SK-N-SH treated with all-trans-retinoic acid at 6 μM for 48 hours (cell line): Measurements from ENCODE around the gene CLSTN2.

Source experiments
- ARNTL ChIP-seq: fragments of 450-650 bp; formaldehyde crosslinking; IDR thresholded peaks from 2 replicates; pipeline ENCODE4 v1.5.0; 2020; ENCODE audit warnings: low read depth, mild to moderate bottlenecking, moderate library complexity, borderline replicate concordance
- CSDC2 ChIP-seq: fragments of 250-450 bp; sonication (Bioruptor Pico); IDR thresholded peaks from 2 replicates; pipeline ENCODE4 v1.5.0; 2020; ENCODE audit warnings: mild to moderate bottlenecking, moderate library complexity
- CSRNP3 ChIP-seq: fragments of 250-450 bp; sonication (Bioruptor Pico); IDR thresholded peaks from 2 replicates; pipeline ENCODE4 v1.5.1; 2021; ENCODE audit warnings: mild to moderate bottlenecking, moderate library complexity
- ISL1 ChIP-seq: fragments of 250-450 bp; sonication (Bioruptor Pico); IDR thresholded peaks from 2 replicates; pipeline ENCODE4 v2.1.2; 2022; ENCODE audit warnings: mild to moderate bottlenecking, moderate library complexity
- PATZ1 ChIP-seq: fragments of 250-450 bp; sonication (Bioruptor Pico); IDR thresholded peaks from 2 replicates; pipeline ENCODE4 v1.8.0; 2020; ENCODE audit warnings: mild to moderate bottlenecking, moderate library complexity, borderline replicate concordance
- RARB ChIP-seq: fragments of 250-450 bp; sonication (Bioruptor Pico); IDR thresholded peaks from 2 replicates; pipeline ENCODE4 v1.8.0; 2021; ENCODE audit warnings: mild to moderate bottlenecking, moderate library complexity
- ZC3H10 ChIP-seq: fragments of 250-450 bp; sonication (Bioruptor Pico); IDR thresholded peaks from 2 replicates; pipeline ENCODE4 v1.5.1; 2021; ENCODE audit warnings: mild to moderate bottlenecking, moderate library complexity
- ZNF565 ChIP-seq: fragments of 450-650 bp; formaldehyde crosslinking; conservative IDR thresholded peaks from 2 replicates; pipeline ENCODE4 v1.5.0; 2020; ENCODE audit warnings: low read depth, mild to moderate bottlenecking, moderate library complexity

GRCh38 chr3:140527156-140527555, 592.2 kb downstream of the CLSTN2 start:
- no peak for TF ChIP-seq ZC3H10 (CRISPR knock-in tag)
- no peak for TF ChIP-seq CSRNP3 (CRISPR knock-in tag)
- TF ChIP-seq ISL1 (CRISPR knock-in tag): no peak
- TF ChIP-seq PATZ1: no peak
- no peak for TF ChIP-seq ARNTL (CRISPR knock-in tag)
- no peak for TF ChIP-seq RARB
- TF ChIP-seq ZNF565 (CRISPR knock-in tag): no peak
- TF ChIP-seq CSDC2 (CRISPR knock-in tag): no peak
